K562 (cell line): ENCODE data around the gene MEF2B. TPM values are rescaled to one million over a fixed set of nuclear protein-coding genes. Genes with fewer than 3 reads are reported as not detected.
A peak's percentile ranks its signal among the peaks of the same experiment; 100 is the strongest.

ENCODE experiments used
- CBX5 ChIP-seq: IDR thresholded peaks from 2 replicates; pipeline ENCODE4 v1.6.1; 2014; ENCODE audit warnings: low read depth, borderline replicate concordance
- CSDE1 ChIP-seq, 2 experiments: fragments of 450-650 bp; IDR thresholded peaks; 2 replicates each; pipeline ENCODE4 v1.6.1; 2016; ENCODE audit warnings: mild to moderate bottlenecking in 1 of 2
- EGR1 ChIP-seq: fragments of 450-650 bp; conservative IDR thresholded peaks from 2 replicates; pipeline ENCODE4 v1.6.1; 2017; ENCODE audit warnings: mild to moderate bottlenecking
- HDAC8 ChIP-seq: fragments of 450-650 bp; IDR thresholded peaks from 2 replicates; pipeline ENCODE4 v1.6.1; 2016; ENCODE audit warnings: mild to moderate bottlenecking, missing genetic modification characterization, moderate library complexity, missing compliant biosample characterization
- HES1 ChIP-seq: fragments of 450-650 bp; IDR thresholded peaks from 2 replicates; pipeline ENCODE4 v1.6.1; 2016; ENCODE audit warnings: low read depth, mild to moderate bottlenecking, moderate library complexity
- ILF3 ChIP-seq: fragments of 450-650 bp; IDR thresholded peaks from 2 replicates; pipeline ENCODE4 v1.6.1; 2018; ENCODE audit warnings: antibody characterized with exemption, mild to moderate bottlenecking, moderate library complexity, borderline replicate concordance
- KAT8 ChIP-seq: fragments of 450-650 bp; IDR thresholded peaks from 2 replicates; pipeline ENCODE4 v1.6.1; 2016; ENCODE audit warnings: low read depth, mild to moderate bottlenecking
- MCM2 ChIP-seq: fragments of 450-650 bp; IDR thresholded peaks from 2 replicates; pipeline ENCODE4 v1.6.1; 2017; ENCODE audit warnings: low read depth, mild to moderate bottlenecking
- NFIC ChIP-seq: fragments of 450-650 bp; IDR thresholded peaks from 2 replicates; pipeline ENCODE4 v1.6.1; 2017; ENCODE audit warnings: mild to moderate bottlenecking, inconsistent platforms
- NFIX ChIP-seq: fragments of 250-450 bp; sonication (Bioruptor Pico); IDR thresholded peaks from 2 replicates; pipeline ENCODE4 v1.4.0; 2020; ENCODE audit warnings: low read depth, mild to moderate bottlenecking, moderate library complexity
- PHF20 ChIP-seq: fragments of 450-650 bp; IDR thresholded peaks from 2 replicates; pipeline ENCODE4 v1.6.1; 2018; ENCODE audit not compliant: partially characterized antibody
- PTRF ChIP-seq: fragments of 450-650 bp; IDR thresholded peaks from 2 replicates; pipeline ENCODE4 v1.6.1; 2016; ENCODE audit warnings: mild to moderate bottlenecking, missing genetic modification characterization, missing compliant biosample characterization
- RREB1 ChIP-seq: fragments of 250-450 bp; sonication (Bioruptor Pico); IDR thresholded peaks from 2 replicates; pipeline ENCODE4 v1.4.0; 2020
- SMARCA5 ChIP-seq: fragments of 450-650 bp; IDR thresholded peaks from 2 replicates; pipeline ENCODE4 v1.6.1; 2016
- U2AF2 ChIP-seq: fragments of 200-400 bp; formaldehyde crosslinking; optimal IDR thresholded peaks from 2 replicates; pipeline ENCODE3; 2017; ENCODE audit warnings: low read depth, mild to moderate bottlenecking, low read length
- VEZF1 ChIP-seq: fragments of 200-800 bp; sonication (Bioruptor generic); IDR thresholded peaks from 2 replicates; pipeline ENCODE4 v1.6.1; 2017; ENCODE audit warnings: missing genetic modification characterization, missing compliant biosample characterization
- XRCC4 ChIP-seq: IDR thresholded peaks from one replicate; pipeline ENCODE4 v1.6.1; 2011; ENCODE audit not compliant: insufficient read depth, insufficient read length; ENCODE audit errors: extremely low read depth
- ZNF79 ChIP-seq: fragments of 250-450 bp; sonication (Bioruptor Pico); IDR thresholded peaks from 2 replicates; pipeline ENCODE4 v1.4.0; 2020; ENCODE audit warnings: low read depth, mild to moderate bottlenecking, moderate library complexity
- polyA plus RNA-seq, 8 experiments: library from polyadenylated mRNA; depleted of rRNA in 4 of 8; stranded (reverse) in 5 of 8; unstranded in 3 of 8; fragments of >200 nt; fragmentation: Nextera tagmentation in 2 of 8; fragmentation: Illumina TruSeq in 1 of 8; extraction: Ambion mirVana in 2 of 8; extraction: Trizol in 1 of 8; gene quantifications; 2 replicates each; pipeline versions ENCODE4 v1.2.1 to v1.2.3, GENCODE V29; 2011 to 2014; ENCODE audit warnings: inconsistent platforms in 1 of 8, missing spikeins in 1 of 8
- total RNA-seq, 7 experiments: library from RNA; depleted of rRNA in 6 of 7; stranded (reverse); fragments of >200 nt in 6 of 7; fragmentation: Illumina TruSeq in 2 of 7; extraction: Trizol in 2 of 7; gene quantifications; 2 replicates each; pipeline versions ENCODE4 v1.2.1 to v1.2.3, GENCODE V29; 2011 to 2021; ENCODE audit warnings: low replicate concordance in 1 of 7
- TF ChIP-seq, protein P1 (sequence below): fragments of 450-650 bp; IDR thresholded peaks from 2 replicates; pipeline ENCODE4 v1.6.1; 2016; ENCODE audit warnings: antibody characterized with exemption

MEF2B gene
- total and polyA plus RNA-seq, 9 of the 15 experiments (the other 6 are each of a cell fraction or from before 2014, with no cell fraction given), result 0.14 to 1.9 (median 0.71) TPM; not detected in 3

GRCh38 chr19:19105365-19106055 is 64.6 kb downstream of the MEF2B start (continued):
- TF ChIP-seq ILF3 (no peak), KAT8 (no peak), HES1 (no peak), CBX5 (no peak), VEZF1 (CRISPR knock-in tag) (peak; percentile 75), RREB1 (CRISPR knock-in tag) (no peak), NFIX (CRISPR knock-in tag) (no peak), HDAC8 (tag) (no peak), PHF20 (no peak), U2AF2 (no peak), NFIC (0 out of 2 replicates have a peak, but pooled peaks have one; percentile 29), MCM2 (no peak), SMARCA5 (no peak), CSDE1 (IDR thresholded peaks at IDR 0.05) (no peak), EGR1 (peak; percentile 72), ZNF79 (CRISPR knock-in tag) (no peak), XRCC4 (no peak), PTRF (tag) (no peak)
- TF ChIP-seq, protein P1, sequence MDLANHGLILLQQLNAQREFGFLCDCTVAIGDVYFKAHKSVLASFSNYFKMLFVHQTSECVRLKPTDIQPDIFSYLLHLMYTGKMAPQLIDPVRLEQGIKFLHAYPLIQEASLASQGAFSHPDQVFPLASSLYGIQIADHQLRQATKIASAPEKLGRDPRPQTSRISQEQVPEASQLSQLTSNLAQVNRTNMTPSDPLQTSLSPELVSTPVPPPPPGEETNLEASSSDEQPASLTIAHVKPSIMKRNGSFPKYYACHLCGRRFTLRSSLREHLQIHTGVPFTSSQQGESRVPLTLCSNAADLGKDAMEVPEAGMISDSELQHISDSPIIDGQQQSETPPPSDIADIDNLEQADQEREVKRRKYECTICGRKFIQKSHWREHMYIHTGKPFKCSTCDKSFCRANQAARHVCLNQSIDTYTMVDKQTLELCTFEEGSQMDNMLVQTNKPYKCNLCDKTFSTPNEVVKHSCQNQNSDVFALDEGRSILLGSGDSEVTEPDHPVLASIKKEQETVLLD, result no peak
